ELF-1 (cell line): ENCODE results near the gene HPN.
"Not testable (repeated sequence)": the region's sequence is repeated elsewhere in the genome, so short reads cannot be mapped to it uniquely, and the experiment has no call there.

Experiments used
- DNase-seq: peaks from one replicate; pipeline ENCODE4 v3.0.0-alpha.2; 2016; ENCODE audit warnings: low read depth, low spot score

HPN gene

DNA sequence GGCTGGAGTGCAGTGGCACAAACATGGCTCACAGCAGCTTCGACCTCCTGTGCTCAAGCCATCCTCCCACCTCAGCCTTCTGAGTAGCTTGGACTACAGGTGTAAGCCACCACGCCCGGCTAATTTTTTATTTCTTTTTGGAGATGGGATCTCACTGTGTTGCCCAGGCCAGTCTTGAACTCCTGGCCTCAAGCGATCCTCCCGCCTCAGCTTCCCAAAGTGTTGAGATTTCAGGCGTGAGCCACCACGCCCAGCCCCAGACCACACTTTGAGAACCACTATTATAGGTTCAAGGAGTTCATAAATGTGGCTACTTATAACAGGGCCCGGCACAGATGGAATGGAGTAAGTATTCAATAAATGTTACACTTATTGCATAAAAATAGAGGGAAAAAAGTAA is 14.5 kb upstream of the HPN start:
- no peak for DNase-seq

DNA sequence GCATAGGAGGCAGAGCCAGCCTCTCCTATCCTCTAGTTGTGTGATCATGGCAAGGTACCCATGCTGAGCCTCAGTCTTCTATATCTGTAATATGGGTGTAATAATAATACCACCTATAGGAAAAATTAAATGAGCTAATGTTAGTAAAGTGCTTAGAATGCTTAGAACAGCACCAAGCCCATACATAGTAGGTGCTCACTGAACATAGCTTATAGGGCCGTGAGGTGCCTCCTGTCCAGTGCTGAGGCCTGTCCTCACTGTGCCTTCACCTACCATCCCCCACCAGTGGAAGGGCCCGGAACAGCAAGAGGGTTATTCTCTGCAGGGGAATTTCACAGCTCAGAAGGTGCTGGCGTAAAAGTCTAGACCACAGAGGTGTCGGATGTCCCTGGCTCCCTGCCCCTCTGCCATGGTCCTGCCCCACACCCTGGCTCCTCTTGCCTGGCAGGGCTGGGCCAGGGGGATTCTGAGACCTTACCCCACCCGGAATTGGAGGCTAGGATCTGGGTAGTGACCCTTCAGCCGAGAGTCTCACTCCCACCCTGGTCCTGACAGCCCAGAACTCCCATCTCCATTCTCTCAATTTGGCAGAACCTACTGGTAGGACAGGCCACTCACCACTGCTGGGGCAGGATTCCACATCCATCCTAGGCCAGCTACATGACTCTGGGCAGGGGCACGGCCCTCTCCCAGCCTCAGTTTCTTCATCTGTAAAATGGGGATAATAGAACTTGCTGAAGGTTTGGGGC is 13.5 kb upstream of the HPN start:
- DNase-seq, result no peak

DNA sequence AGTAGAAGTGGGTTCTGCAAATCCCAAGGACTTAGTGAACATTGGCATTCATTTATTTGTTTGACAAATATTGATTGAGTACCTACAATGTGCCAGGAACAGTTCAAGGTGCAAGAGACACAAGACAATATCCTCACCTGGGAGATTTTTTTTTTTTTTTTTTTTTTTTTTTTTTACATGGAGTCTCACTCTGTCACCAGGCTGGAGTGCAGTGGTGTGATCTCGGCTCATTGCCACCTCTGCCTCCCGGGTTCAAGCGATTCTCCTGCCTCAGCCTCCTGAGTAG is 13.0 kb upstream of the HPN start:
- not testable (repeated sequence) for DNase-seq

DNA sequence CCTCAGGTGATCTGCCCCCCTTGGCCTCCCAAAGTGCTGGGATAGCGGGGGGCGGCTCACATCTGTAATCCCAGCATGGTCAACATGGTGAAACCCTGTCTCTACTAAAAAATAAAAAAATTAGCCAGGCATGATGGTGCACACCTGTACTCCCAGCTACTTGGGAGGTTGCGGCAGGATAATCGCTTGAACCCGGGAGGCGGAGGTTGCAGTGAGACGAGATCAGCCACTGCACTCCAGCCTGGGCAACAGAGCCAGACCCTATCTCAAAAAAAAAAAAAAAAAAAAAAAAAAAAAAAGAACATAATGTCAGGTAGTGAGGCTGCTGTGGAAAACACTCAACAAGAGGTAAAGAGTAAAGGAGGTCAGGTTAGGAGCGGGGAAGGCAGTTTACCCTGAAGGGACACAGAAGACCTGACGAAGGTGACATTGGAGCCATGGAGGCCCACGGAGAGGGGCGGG is 12.2 kb upstream of the HPN start:
- DNase-seq, result not testable (repeated sequence)

DNA sequence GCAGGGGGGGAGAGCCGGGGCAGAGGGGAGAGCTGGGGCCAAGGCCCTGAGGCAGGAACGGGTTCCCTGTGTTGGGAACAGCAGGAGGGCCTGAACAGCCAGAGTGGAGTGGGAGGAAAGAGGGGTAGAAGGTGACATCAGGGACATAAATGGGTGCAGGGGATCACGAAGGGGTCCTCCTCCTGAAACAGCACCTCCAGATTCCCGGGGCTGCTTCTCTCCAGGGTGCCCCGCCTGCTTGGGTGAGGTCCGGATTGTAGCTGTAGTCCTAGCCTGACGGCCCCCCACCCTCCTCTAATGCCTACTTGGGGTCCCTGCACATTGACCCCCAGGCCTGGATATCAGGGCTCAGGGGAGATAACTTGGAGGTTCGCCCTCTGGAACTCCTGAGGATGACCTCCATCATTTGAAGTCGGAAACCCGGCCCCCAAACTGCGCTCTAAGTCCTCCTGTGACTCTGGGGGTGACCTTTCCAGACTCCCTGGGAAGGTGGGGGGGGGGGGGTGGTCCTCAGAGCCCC is 11.7 kb upstream of the HPN start:
- no peak for DNase-seq

DNA sequence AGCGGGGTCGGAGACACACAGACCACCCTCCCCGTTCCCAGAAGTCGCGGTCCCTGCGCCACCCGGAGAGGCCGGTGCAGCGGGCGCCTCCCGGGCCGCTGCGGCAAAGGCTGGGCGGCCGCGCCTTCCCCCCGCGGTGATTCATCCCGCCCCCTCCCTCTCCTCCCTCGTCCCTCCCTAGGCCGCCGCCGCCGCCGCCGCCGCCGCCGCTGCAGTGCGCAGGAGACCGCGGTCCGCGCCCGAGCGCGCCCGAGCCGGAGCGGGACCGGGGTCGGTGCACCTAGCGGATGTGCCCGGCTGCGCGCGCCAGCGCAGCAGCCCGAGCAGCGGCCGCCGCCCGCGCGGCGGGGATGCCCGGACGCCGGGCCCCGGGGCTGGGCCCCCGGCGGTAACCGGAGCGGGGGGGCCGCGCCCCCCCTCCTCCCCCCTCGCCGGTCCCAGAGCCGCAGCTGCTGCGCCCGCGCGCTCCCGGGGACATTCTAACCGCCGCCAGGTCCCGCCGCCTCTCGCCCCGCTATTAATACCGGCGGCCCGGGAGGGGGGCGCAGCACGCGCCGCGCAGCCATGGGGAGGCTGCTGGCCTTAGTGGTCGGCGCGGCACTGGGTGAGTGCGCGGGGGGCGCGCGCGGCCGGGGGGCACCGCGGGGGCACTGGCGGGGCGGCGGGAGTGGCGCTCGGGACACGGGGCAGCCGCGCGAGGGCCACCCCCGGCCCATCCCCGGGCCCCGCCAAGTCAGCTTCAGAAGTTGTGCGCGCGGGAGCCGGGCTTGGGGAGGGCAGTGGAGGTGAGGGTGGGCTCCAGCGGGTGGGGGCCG is 11.1 kb upstream of the HPN start, which contains the start of gene SCN1B:
SCN1B (plus strand) TSS at position 214 of the 815 bp plus-strand sequence; CDS start at position 565, 351 bp downstream.
- peak; percentile 48 for DNase-seq

DNA sequence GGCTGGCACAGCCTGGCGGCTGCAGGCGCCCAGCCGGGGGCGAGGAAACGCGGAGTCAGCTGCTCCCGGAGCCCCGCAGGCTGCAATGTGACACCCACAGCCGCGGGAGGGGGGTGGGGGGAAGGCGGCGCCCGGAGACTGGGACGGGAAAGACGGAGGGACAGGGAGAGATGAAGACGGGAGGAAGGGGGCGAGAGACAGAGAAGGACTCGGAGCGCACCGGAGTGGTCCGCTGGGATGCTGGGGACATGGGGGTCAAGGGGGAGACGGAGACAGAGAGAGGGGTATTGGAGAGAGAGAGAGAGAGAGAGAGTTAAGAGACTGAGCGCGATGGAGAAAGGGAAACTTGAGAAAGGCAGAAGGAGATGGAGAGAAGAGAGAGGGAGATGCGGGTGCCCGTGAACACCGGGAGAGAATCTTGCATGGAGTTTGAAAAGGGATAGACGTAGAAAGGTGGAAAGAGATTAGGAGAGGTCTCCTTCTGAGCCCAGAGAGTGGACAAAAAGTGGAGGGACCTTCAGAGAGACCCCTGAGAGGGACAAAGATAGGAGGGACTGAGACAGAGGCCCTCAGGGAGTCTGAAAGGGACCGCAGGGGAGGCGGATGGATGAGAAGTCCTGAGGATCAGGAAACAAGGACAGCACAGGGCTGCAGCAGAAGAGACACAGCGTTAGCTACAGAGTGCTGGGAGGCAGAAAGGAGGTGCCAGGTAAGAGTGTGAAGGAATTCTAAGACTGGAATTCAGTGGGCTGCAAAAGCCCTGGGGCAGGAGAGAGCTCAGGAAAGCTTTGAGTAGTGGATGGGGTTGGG is 10.2 kb upstream of the HPN start:
- peak; percentile 86 for DNase-seq

DNA sequence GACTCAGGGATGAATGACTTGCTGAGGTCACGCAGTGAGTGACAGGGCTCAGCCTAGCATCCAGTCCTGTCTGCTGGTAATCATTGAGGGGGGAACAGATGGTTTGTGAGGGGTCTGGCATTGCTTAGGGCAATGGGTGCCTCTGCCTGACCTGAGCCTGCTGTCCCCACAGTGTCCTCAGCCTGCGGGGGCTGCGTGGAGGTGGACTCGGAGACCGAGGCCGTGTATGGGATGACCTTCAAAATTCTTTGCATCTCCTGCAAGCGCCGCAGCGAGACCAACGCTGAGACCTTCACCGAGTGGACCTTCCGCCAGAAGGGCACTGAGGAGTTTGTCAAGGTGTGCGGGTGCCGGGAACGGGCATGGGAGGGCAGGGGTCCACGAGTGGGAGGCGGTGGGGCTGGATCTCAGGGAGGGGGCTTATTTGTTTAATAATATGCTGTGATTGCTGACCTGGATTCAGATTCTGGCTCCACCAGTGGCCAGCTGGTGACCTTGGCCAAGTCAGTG is 9.1 kb upstream of the HPN start:
- no peak for DNase-seq

DNA sequence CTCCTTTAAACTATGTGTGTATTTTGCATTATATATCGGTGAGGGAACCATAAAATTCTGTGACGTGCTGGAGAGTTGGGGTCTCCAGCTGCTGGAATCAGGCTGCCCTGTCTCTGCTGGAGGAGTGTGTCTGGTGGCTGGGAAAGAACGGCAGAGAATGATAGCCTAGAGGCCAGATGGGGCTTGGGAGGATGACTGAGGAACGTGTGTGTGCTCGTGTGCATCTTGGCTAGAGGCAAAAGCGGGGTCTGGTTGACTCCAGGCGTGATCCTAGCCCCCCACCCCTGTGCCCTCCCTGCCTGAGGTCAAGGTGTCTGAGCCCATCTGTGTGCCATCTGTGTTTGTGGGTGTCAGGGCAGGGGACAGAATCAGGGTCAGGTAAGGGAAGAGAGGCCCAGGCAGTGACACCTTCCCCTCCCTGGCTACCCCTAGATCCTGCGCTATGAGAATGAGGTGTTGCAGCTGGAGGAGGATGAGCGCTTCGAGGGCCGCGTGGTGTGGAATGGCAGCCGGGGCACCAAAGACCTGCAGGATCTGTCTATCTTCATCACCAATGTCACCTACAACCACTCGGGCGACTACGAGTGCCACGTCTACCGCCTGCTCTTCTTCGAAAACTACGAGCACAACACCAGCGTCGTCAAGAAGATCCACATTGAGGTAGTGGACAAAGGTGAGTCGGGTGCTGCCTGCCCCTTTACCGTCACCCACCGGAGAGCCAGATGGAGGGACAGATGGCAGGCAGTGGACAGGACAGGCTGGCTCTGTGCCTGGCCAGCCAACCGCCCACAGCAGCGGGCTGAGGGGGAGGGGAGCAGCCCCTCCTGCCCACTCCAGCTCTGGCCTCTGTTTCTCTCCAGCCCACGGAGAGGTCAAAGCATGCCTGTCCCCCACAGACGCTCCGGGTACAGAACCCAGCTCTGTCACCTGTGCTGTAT is 8.2 kb upstream of the HPN start:
- no peak for DNase-seq

DNA sequence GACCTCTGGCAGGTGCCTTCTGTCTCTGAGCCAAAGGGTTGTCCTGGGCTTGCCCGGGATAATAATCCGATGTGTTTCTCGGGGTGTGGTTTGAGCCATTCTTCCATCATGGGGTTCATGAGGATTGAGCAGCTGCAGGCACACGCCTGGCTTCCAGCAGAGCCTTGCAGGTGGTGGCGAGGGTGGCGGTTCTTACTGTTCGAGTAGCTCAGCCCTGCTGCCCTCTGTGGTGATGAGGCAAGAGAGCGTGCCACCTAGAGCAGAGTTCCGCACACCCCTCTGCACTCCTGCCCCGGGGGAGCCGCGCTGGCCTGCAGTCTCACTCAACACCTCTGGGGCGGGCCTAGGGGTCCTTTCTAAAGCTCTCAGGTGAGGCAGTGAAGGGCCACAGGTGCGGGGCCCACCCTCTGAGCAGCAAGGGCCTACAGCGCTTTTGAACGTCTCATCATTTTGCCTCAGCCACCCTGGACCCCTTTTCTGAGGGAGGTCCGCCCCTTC is 7.5 kb upstream of the HPN start:
- DNase-seq, result no peak

DNA sequence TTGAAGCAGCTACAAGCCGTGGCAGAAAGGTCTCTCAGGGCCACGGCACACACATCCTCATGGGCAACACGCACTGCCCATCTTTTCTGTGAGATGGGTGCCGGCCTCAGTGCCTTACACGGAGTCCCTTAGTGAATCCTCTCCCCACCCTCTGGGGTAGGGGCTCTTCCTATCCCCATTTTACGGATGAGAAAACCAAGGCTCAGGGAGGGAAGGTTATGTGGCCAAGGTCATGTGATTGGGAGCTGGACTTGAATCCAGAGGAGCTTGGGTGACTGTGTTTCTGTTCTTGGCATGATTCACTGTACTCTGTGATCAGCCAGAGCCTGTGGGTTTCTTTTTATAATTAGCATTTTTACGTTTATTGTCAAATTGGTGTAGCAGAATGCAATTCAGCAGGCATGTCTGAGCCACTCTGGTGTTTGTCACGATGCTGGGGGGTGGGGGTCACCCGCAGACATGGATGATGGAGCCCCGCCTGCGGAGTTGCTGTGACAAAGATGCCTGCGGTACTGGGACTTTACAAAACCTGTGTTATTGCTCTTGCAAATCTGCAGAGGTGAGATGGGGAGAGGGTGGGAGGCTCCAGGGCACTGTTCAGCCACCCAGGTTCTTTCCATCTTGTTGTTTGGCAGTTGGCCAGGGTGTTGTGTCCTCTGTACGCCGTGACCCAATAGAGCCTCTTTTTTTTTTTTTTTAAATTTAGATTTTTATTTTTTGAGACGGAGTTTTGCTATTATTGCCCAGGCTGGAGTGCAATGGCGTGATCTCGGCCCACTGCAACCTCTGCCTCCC is 6.7 kb upstream of the HPN start:
- DNase-seq, result no peak

DNA sequence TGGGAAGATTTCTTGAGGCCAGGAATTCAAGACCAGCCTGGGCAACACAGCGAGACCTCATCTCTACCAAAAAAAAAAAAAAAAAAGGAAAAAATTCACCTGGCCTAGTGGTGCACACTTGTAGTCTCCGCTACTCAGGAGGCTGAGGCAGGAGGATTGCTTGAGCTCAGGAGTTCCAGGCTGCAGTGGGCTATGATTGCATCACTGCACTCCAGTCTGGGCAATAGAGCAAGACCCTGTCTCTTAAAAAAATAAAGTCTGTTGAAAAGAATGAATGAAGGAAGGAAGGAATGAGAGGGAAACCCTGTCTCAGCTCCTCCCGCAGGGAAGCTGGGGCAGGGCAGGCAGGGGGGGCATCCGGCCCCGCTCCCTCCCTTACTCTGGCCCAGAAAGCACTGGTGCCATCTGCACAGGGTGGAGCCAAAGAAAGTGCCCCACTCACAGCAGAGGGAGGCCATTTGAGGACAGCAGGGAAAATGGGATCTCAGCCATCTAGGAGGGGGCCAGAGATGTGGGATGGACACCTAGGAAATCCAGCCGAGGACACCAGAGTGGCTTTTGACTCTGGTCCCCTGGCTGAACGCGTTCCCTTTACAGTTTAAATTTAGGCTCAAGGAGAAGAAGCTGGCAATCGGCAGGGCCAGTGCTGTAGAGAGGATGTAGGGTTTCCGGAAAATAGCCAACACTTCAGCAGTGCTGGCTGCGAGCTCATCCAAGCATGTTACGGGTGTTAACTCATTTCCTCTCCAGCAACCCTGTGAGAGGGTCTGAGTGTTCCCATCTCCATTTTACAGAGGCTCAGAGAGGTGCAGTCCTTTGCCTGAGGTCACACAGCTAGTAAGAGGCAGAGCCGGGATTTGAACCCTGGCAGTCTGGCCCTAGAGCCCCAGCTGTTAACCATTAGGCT is 3.6 kb upstream of the HPN start:
- no peak for DNase-seq

DNA sequence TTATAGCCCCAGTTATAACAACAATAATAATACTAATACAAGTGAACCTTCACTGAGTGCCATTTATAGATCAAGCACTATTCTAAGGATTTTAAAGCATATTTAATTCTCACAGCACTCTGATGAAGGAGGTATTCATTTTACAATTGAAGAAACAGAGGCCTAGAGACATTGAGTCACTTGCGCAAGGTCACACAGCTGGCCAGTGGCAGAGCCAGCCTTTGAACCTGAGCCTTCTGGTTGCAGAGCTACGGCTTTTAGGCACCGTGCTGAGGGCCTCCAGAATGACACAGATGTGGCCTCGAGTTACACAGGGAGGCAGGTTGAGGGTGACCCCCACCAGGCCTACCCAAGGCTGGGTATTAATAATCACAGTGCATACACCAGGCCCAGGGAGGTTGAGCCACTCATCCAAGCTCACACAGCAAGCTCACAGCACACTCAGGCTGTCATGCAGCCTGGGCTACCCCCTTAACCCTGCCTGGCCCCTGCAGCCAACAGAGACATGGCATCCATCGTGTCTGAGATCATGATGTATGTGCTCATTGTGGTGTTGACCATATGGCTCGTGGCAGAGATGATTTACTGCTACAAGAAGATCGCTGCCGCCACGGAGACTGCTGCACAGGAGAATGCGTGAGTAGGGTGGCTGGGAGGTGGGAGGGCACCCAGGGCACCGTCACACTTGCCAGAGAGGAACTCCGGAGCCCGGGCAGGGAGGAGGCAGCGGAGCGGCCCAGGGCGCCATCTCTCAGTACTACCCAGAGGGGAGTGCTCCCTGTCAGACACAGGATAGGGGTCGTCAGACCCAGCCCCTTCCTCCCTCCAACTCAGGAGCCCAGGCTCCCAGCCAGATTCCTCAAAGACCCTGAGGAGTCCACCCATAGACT is 2.7 kb upstream of the HPN start:
- no peak for DNase-seq

DNA sequence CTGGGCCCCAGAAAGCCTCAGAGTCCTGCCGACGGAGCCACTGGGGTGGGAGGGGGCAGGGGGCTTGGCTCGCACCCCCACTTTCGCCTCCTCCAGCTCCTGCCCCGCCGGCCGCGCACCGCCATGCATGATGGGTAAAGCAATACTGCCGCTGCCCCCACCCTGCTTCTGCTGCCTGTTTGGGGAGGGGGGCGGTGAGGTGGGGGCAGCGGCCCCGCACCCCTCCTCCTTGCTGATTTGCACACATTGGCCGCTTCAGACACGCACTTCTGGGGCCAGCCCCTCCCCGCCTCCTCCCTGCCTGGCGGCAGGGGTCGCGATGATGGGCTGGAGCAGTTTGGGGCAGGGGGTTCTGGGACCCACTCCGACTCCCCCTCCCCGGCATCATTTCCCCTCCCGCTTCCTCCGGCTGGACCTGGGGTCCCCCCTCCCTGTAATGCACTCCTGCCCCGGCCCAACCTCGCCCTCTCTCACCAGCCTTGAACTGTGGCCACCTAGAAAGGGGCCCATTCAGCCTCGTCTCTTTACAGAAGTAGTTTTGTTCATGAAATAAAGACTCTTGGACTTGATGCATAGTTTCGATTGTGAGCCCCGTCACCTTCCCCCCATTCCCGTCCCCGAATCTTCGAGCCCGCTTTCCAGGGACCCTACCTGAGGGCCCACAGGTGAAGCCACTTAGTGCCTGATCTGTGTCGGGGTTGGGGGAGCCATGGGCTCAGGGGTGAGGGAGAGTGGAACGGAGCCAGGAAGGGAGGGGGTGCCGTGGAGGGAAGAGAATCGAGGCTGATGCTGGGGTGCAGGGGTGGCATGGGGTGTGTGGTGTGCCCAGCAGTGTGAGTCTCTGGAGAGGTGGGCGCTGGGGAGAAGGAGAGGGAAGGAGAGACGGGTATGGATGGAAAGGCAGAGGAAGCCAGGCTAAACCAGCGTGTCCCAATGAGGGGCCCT is 1.4 kb upstream of the HPN start:
- DNase-seq, result no peak

DNA sequence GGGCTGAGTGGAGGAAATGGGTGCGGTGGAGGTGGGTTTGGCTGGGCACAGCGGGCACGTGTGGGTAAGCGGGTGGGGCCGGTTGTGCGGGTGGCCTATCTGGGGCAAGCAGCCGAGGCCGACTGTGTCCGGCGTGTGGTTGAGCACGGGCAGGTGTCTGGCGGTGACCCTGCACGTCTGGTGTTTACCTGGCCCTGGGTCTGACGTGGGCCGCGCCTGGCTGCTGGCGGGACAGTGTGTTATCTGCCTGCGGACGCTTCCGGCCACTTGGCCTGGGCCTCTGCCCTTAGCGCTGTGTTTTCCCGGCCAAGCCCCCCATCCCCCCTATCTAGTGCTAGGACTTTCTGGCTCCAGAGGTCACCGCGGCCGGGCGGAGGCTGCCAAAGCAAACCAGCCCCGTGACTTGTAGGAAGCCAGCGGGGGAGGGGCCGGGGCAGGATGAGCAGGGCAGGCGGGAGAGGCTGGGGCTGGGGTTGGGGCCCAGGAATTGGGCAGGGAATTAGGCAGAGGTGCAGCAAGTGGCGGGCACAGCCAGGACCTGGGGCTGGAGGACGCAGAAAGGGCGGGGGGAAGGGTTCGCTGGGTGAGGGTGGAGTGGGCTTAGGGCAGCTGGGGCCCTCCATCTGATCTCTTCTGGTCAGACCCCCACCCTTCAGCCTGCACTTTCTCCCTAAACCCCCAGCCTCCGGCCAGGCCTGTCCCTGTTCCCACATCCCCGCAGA is 534 bp upstream of the HPN start:
- peak; percentile 79 for DNase-seq
